H1 (cell line): ENCODE results near the gene KCTD8. TPM values are rescaled to one million over a fixed set of nuclear protein-coding genes. Genes with fewer than 3 reads are reported as not detected.
A peak's percentile ranks its signal among the peaks of the same experiment; 100 is the strongest.

Experiments used
- CTCF ChIA-PET: fragments of 300-600 bp; sonication (Branson Sonifier 250); formaldehyde crosslinking; loops from one replicate; lab custom pipeline; 2021; ENCODE audit not compliant: partially characterized antibody; lab: Charles Lee
- POLR2A ChIA-PET: fragments of 300-600 bp; sonication (Branson Sonifier 250); formaldehyde crosslinking; loops from one replicate; lab custom pipeline; 2021; ENCODE audit warnings: inconsistent platforms; ENCODE audit not compliant: partially characterized antibody; lab: Charles Lee
- DNase-seq, 2 experiments: peaks; one replicate each; pipeline versions ENCODE4 v3.0.0 to v3.0.0-alpha.2; 2010 to 2022; ENCODE audit warnings: low spot score in 2 of 2, low read depth in 1 of 2, mixed read lengths in 1 of 2
- FAIRE-seq: peaks from 2 replicates; lab custom pipeline; 2011; peaks lifted over from hg19 to GRCh38; lab: Jason Lieb, UNC
- H2AFZ ChIP-seq: 2 replicates; pipeline ENCODE4 v1.8.1; 2012; ENCODE audit warnings: low read length, inconsistent platforms
- H2AK5ac ChIP-seq: 2 replicates; pipeline ENCODE4 v1.6.1; 2013; ENCODE audit warnings: low read depth, low read length
- H2BK120ac ChIP-seq: replicated peaks from 2 replicates; pipeline ENCODE3; 2013; ENCODE audit warnings: low read depth, low read length, inconsistent platforms
- H2BK12ac ChIP-seq: 2 replicates; pipeline ENCODE4 v1.6.1; 2013; ENCODE audit warnings: low read depth, low read length
- H2BK15ac ChIP-seq: 2 replicates; pipeline ENCODE4 v1.6.1; 2013; ENCODE audit warnings: low read length
- H2BK20ac ChIP-seq: 2 replicates; pipeline ENCODE4 v1.6.1; 2013; ENCODE audit warnings: low read length
- H2BK5ac ChIP-seq: 2 replicates; pipeline ENCODE4 v1.6.1; 2013; ENCODE audit warnings: low read depth, low read length
- H3K14ac ChIP-seq: 2 replicates; pipeline ENCODE4 v1.6.1; 2013; ENCODE audit warnings: inconsistent platforms; ENCODE audit not compliant: insufficient read length
- H3K18ac ChIP-seq: 2 replicates; pipeline ENCODE4 v1.6.1; 2013; ENCODE audit warnings: low read length; ENCODE audit errors: extremely low read depth
- H3K23ac ChIP-seq: 2 replicates; pipeline ENCODE4 v1.6.1; 2013; ENCODE audit warnings: inconsistent platforms; ENCODE audit not compliant: insufficient read length
- H3K23me2 ChIP-seq: 2 replicates; pipeline ENCODE4 v1.6.1; 2013; ENCODE audit warnings: low read depth, low read length
- H3K27ac ChIP-seq: 2 replicates; pipeline ENCODE4 v1.6.1; 2011; ENCODE audit warnings: low read depth, low read length, inconsistent platforms
- H3K27me3 ChIP-seq, 4 experiments: replicated peaks in 1 of 4; 1 replicate in 1 of 4; 2 replicates in 3 of 4; pipeline versions ENCODE4 v1.6.1 to v1.8.1; 2011 to 2013; ENCODE audit warnings: low read length in 3 of 4, mild to moderate bottlenecking in 3 of 4, inconsistent platforms in 2 of 4, mixed read lengths in 2 of 4, moderate library complexity in 1 of 4; ENCODE audit not compliant: control insufficient read depth in 3 of 4, insufficient read depth in 3 of 4; ENCODE audit errors: extremely low read depth in 1 of 4
- H3K36me3 ChIP-seq, 4 experiments: 2 replicates each; pipeline versions ENCODE4 v1.6.1 to v1.8.1; 2011 to 2013; ENCODE audit warnings: mild to moderate bottlenecking in 4 of 4, low read length in 3 of 4, moderate library complexity in 2 of 4, control low read depth in 1 of 4, inconsistent platforms in 1 of 4; ENCODE audit not compliant: insufficient read depth in 4 of 4, control insufficient read depth in 2 of 4
- H3K4ac ChIP-seq: replicated peaks from 2 replicates; pipeline ENCODE3; 2013; ENCODE audit warnings: low read length, low read depth, mixed read lengths, inconsistent platforms; ENCODE audit not compliant: insufficient read length
- H3K4me1 ChIP-seq, 4 experiments: replicated peaks in 1 of 4; 1 replicate in 1 of 4; 2 replicates in 3 of 4; pipeline versions ENCODE4 v1.6.1 to v1.8.1; 2011 to 2013; ENCODE audit warnings: low read length in 3 of 4, inconsistent platforms in 2 of 4, mixed read lengths in 1 of 4; ENCODE audit not compliant: insufficient read depth in 4 of 4, control insufficient read depth in 3 of 4
- H3K4me2 ChIP-seq, 2 experiments: 2 replicates each; pipeline versions ENCODE4 v1.6.1 to v1.8.1; 2011 to 2013; ENCODE audit warnings: low read depth in 2 of 2, low read length in 2 of 2, control low read depth in 1 of 2, inconsistent platforms in 1 of 2, mild to moderate bottlenecking in 1 of 2; ENCODE audit not compliant: insufficient read depth in 1 of 2
- H3K4me3 ChIP-seq, 4 experiments: fragments of 200-600, 300-600 bp in 1 of 4; sonication (generic), shearing (Covaris generic), sonication (Bioruptor Twin) in 1 of 4; 2 replicates each; pipeline versions ENCODE4 v1.5.1 to v1.8.1; 2011 to 2016; ENCODE audit warnings: low read length in 4 of 4, low read depth in 3 of 4, control low read depth in 2 of 4, inconsistent platforms in 2 of 4, mild to moderate bottlenecking in 2 of 4, mixed read lengths in 1 of 4, moderate library complexity in 1 of 4; ENCODE audit not compliant: insufficient read depth in 2 of 4; ENCODE audit errors: extremely low read depth in 1 of 4
- H3K56ac ChIP-seq: replicated peaks from 2 replicates; pipeline ENCODE3; 2013; ENCODE audit warnings: low read depth, mild to moderate bottlenecking, mixed read lengths, low read length, inconsistent platforms; ENCODE audit not compliant: insufficient read length
- H3K79me1 ChIP-seq: 2 replicates; pipeline ENCODE4 v1.6.1; 2013; ENCODE audit warnings: low read depth, low read length, control low read depth
- H3K79me2 ChIP-seq, 2 experiments: 2 replicates each; pipeline versions ENCODE4 v1.6.1 to v1.8.1; 2012 to 2013; ENCODE audit warnings: low read length in 2 of 2, mild to moderate bottlenecking in 2 of 2, inconsistent platforms in 1 of 2; ENCODE audit not compliant: insufficient read depth in 2 of 2, control insufficient read depth in 1 of 2
- H3K9ac ChIP-seq, 4 experiments: replicated peaks in 1 of 4; 1 replicate in 1 of 4; 2 replicates in 3 of 4; pipeline versions ENCODE4 v1.6.1 to v1.8.1; 2011 to 2013; ENCODE audit warnings: low read depth in 3 of 4, low read length in 3 of 4, control low read depth in 2 of 4, mild to moderate bottlenecking in 2 of 4, moderate library complexity in 2 of 4, inconsistent platforms in 1 of 4; ENCODE audit errors: extremely low read depth in 1 of 4
- H3K9me3 ChIP-seq, 2 experiments: 2 replicates each; pipeline versions ENCODE4 v1.6.1 to v1.8.1; 2012 to 2013; ENCODE audit warnings: mild to moderate bottlenecking in 2 of 2, moderate library complexity in 2 of 2, control low read depth in 1 of 2, inconsistent platforms in 1 of 2, low read depth in 1 of 2, low read length in 1 of 2, mixed read lengths in 1 of 2; ENCODE audit not compliant: insufficient read depth in 2 of 2
- H4K20me1 ChIP-seq, 2 experiments: replicated peaks in 1 of 2; 2 replicates each; pipeline versions ENCODE3 to v1.8.1; 2011 to 2013; ENCODE audit warnings: inconsistent platforms in 2 of 2, low read length in 2 of 2, mild to moderate bottlenecking in 1 of 2; ENCODE audit not compliant: insufficient read depth in 2 of 2, control insufficient read depth in 1 of 2
- H4K5ac ChIP-seq: 2 replicates; pipeline ENCODE4 v1.6.1; 2013; ENCODE audit warnings: low read length, low read depth, mixed read lengths, inconsistent platforms; ENCODE audit not compliant: insufficient read length
- H4K8ac ChIP-seq: 2 replicates; pipeline ENCODE4 v1.8.0; 2013; ENCODE audit warnings: mild to moderate bottlenecking, moderate library complexity, low read length, inconsistent platforms; ENCODE audit not compliant: insufficient read depth; ENCODE audit errors: extremely low read depth
- H4K91ac ChIP-seq: replicated peaks from 2 replicates; pipeline ENCODE3; 2013; ENCODE audit warnings: low read length, mixed read lengths, inconsistent platforms; ENCODE audit not compliant: insufficient read length
- ATF3 ChIP-seq: IDR thresholded peaks from 2 replicates; pipeline ENCODE4 v1.6.1; 2011; ENCODE audit warnings: low read depth, mild to moderate bottlenecking, low read length; ENCODE audit not compliant: insufficient read depth
- CBX5 ChIP-seq: fragments of 300-800, 300-1000 bp; sonication (generic); IDR thresholded peaks from 2 replicates; pipeline ENCODE4 v1.7.1; 2016; ENCODE audit warnings: antibody characterized with exemption, low read length, low read depth
- FOSL1 ChIP-seq: IDR thresholded peaks from 2 replicates; pipeline ENCODE4 v1.6.1; 2011; ENCODE audit warnings: mild to moderate bottlenecking, low read depth, low read length, moderate library complexity; ENCODE audit not compliant: insufficient read depth
- KDM5A ChIP-seq: fragments of 200-600 bp; IDR thresholded peaks from 2 replicates; pipeline ENCODE4 v1.7.1; 2012; ENCODE audit warnings: mild to moderate bottlenecking, low read length, inconsistent platforms, mixed read lengths
- MAX ChIP-seq: IDR thresholded peaks from 2 replicates; pipeline ENCODE4 v1.6.1; 2012; ENCODE audit warnings: inconsistent platforms
- PHF8 ChIP-seq: fragments of 200-600 bp; sonication (generic); conservative IDR thresholded peaks from 2 replicates; pipeline ENCODE4 v1.7.1; 2012; ENCODE audit warnings: low read depth, mild to moderate bottlenecking, inconsistent platforms, low read length, moderate library complexity
- POU5F1 ChIP-seq: IDR thresholded peaks from 2 replicates; pipeline ENCODE4 v1.6.1; 2011; ENCODE audit warnings: low read depth, mild to moderate bottlenecking, low read length, moderate library complexity
- RFX5 ChIP-seq: IDR thresholded peaks from 2 replicates; pipeline ENCODE4 v1.6.1; 2011; ENCODE audit warnings: low read depth, low read length, improper control_type of control experiment, borderline replicate concordance
- RNF2 ChIP-seq: fragments of 200-900, 300-1000 bp; sonication (generic); IDR thresholded peaks from 2 replicates; pipeline ENCODE4 v1.7.1; 2016; ENCODE audit warnings: borderline replicate concordance, low read depth, mild to moderate bottlenecking, antibody characterized with exemption, low read length; ENCODE audit not compliant: poor library complexity, severe bottlenecking; ENCODE audit errors: missing control alignments
- SUZ12 ChIP-seq: fragments of 200-600 bp; sonication (generic); IDR thresholded peaks from 2 replicates; pipeline ENCODE4 v1.6.1; 2012; ENCODE audit warnings: mild to moderate bottlenecking, inconsistent platforms, low read length, moderate library complexity, mixed read lengths
- TCF12 ChIP-seq: IDR thresholded peaks from 2 replicates; pipeline ENCODE4 v1.6.1; 2011; ENCODE audit warnings: low read depth, mild to moderate bottlenecking, low read length
- YY1 ChIP-seq: IDR thresholded peaks from 2 replicates; pipeline ENCODE4 v1.6.1; 2011; ENCODE audit warnings: low read depth, mild to moderate bottlenecking, low read length
- WGBS, 2 experiments: shearing (Covaris generic) in 1 of 2; methylation state at CpG; one replicate each; pipeline versions ENCODE4 v1.1.6 to v1.1.7; 2013 to 2015; ENCODE audit warnings: low lambda C conversion rate in 2 of 2, mixed read lengths in 2 of 2, inconsistent platforms in 1 of 2, low coverage in 1 of 2, missing lambda C conversion rate in 1 of 2; ENCODE audit not compliant: insufficient replicate concordance in 2 of 2, insufficient coverage in 1 of 2, insufficient read length in 1 of 2; ENCODE audit errors: extremely low coverage in 1 of 2, missing lambda C conversion rate in 1 of 2; 5-methylcytosine and 5-hydroxymethylcytosine counted together
- polyA plus RNA-seq, 7 experiments: library from polyadenylated mRNA; depleted of rRNA in 3 of 7; stranded (reverse) in 5 of 7; unstranded in 2 of 7; fragments of >200 nt in 5 of 7; fragments of 200-250 nt in 2 of 7; gene quantifications; 1 replicate in 5 of 7; 2 replicates in 1 of 7; 4 replicates in 1 of 7; pipeline versions ENCODE4 v1.2.1 to v1.2.3, GENCODE V29; 2011 to 2013; ENCODE audit warnings: missing spikeins in 2 of 7, mixed read lengths in 2 of 7
- total RNA-seq: library from RNA; stranded (reverse); fragmentation: NEBNext Ultra II Directional; extraction: Animal tissue kit (Norgen Biotek cat#: 25700); gene quantifications from 2 replicates; pipeline ENCODE4 v1.2.1, GENCODE V29; 2021

KCTD8 gene
- total and polyA plus RNA-seq, 2 of the 8 experiments (the other 6 are each of a cell fraction or from before 2014, with no cell fraction given): 2.9 to 3.7 TPM

GRCh38 chr4:44196796-44197195, 251.8 kb downstream of the KCTD8 start:
- no peak overlapping the region for H3K4ac ChIP-seq
- H2BK20ac ChIP-seq: no peak overlapping the region
- H2AFZ ChIP-seq: no peak overlapping the region
- 0 out of 2 replicates have a peak overlapping the region, but pooled peaks have one; percentile 60 for H2BK5ac ChIP-seq
- H3K4me2 ChIP-seq: no peak overlapping the region
- ChIA-PET CTCF (no interaction called here), POLR2A (no interaction called here)
- no peaks in the 10 kb centered on the region for H3K36me3 ChIP-seq
- no peak overlapping the region for H3K14ac ChIP-seq
- H3K23me2 ChIP-seq: no peaks in the 10 kb centered on the region
- no peak overlapping the region for H3K56ac ChIP-seq
- H4K91ac ChIP-seq: no peak overlapping the region
- 0 out of 2 replicates have a peak overlapping the region, but pooled peaks have one; percentile 55 for H2BK12ac ChIP-seq
- no peak overlapping the region for H4K5ac ChIP-seq
- H2BK15ac ChIP-seq: peak overlapping the region; percentile 81; the same call in 1 of the 2 replicates
- H3K27ac ChIP-seq: peak overlapping the region; percentile 36; the same call in 1 of the 2 replicates
- no peaks in the 10 kb centered on the region for H3K79me2 ChIP-seq
- H4K8ac ChIP-seq: peak overlapping the region; percentile 90; the same call in 1 of the 2 replicates
- no peak overlapping the region for H3K4me3 ChIP-seq
- H3K4me1 ChIP-seq: no peaks in the 10 kb centered on the region
- H2BK120ac ChIP-seq: no peak overlapping the region
- no peaks in the 10 kb centered on the region for H4K20me1 ChIP-seq
- no peak overlapping the region for H3K9ac ChIP-seq
- no peak overlapping the region; the same call in 1 of the 2 replicates for H2AK5ac ChIP-seq
- H3K18ac ChIP-seq: no peak overlapping the region
- WGBS, 2 experiments: 100% methylated on average over 1 of the region's 1 CpG; no CpG with 5 or more reads in 1 of the 2 experiments
- no peaks in the 10 kb centered on the region for H3K79me1 ChIP-seq
- H3K23ac ChIP-seq: no peak overlapping the region
- peaks cover 0 to 4% of the 10 kb centered on the region in 2 experiments; a peak in 1 of 4 replicates for H3K9me3 ChIP-seq
- no peak for DNase-seq
- no peaks in the 10 kb centered on the region for H3K27me3 ChIP-seq
- FAIRE-seq: no peak
- no peak for TF ChIP-seq FOSL1
- no peak for TF ChIP-seq ATF3
- TF ChIP-seq KDM5A: no peak
- TF ChIP-seq RFX5: no peak
- no peak for TF ChIP-seq SUZ12
- no peak for TF ChIP-seq MAX
- TF ChIP-seq PHF8: no peak
- no peak for TF ChIP-seq CBX5
- TF ChIP-seq TCF12: no peak
- no peak for TF ChIP-seq RNF2
- no peak for TF ChIP-seq YY1
- TF ChIP-seq POU5F1: no peak
